GM12878 (cell line): Measurements from ENCODE around the gene DCDC1. TPM values are rescaled to one million over a fixed set of nuclear protein-coding genes. Genes with fewer than 3 reads are reported as not detected.

ENCODE experiments used
- ATAC-seq: fragments of 200-7000 bp; cut with Tn5 transposase; 3 replicates; pipeline ENCODE4 v1.9.1; 2020; ENCODE audit warnings: mild to moderate bottlenecking, moderate library complexity
- BruUV-seq: library from RNA; stranded (reverse); fragments of 400-500 nt; replicated peaks from 2 replicates; lab custom pipeline; 2021; lab: Mats Ljungman, UMichigan
- CTCF ChIA-PET: fragments of 300-600 bp; sonication (Branson Sonifier 250); formaldehyde crosslinking; extraction: SDS; loops from one replicate; lab custom pipeline; 2021; ENCODE audit warnings: inconsistent platforms; lab: Yijun Ruan, JAX
- POLR2A ChIA-PET: fragments of 350-600 bp; formaldehyde crosslinking; extraction: SDS; loops from one replicate; lab custom pipeline; 2021; ENCODE audit warnings: inconsistent platforms; lab: Charles Lee
- RAD21 ChIA-PET: fragments of 300-600 bp; sonication (Branson Sonifier 250); formaldehyde crosslinking; loops from one replicate; lab custom pipeline; 2023; ENCODE audit warnings: antibody characterized with exemption; ENCODE audit not compliant: unreplicated experiment; lab: Charles Lee
- SMC1A ChIA-PET: fragments of 300-600 bp; sonication (Branson Sonifier 250); formaldehyde crosslinking; loops from one replicate; lab custom pipeline; 2023; ENCODE audit not compliant: unreplicated experiment, uncharacterized antibody; lab: Charles Lee
- DNase-seq: peaks from one replicate; pipeline ENCODE4 v3.0.0-alpha.2; 2011; ENCODE audit warnings: low read depth, low spot score
- FAIRE-seq: peaks from 3 replicates; lab custom pipeline; 2011; peaks lifted over from hg19 to GRCh38; lab: Jason Lieb, UNC
- H2AFZ ChIP-seq: 2 replicates; pipeline ENCODE4 v1.6.0; 2011; ENCODE audit warnings: low read depth, low read length, control low read depth; ENCODE audit not compliant: control insufficient read depth
- H3K27ac ChIP-seq: 2 replicates; pipeline ENCODE4 v1.5.1; 2011; ENCODE audit warnings: control low read depth; ENCODE audit not compliant: control insufficient read depth, insufficient read depth
- H3K27me3 ChIP-seq, 2 experiments: replicated peaks in 1 of 2; 2 replicates each; pipeline versions ENCODE4 v1.6.0 to v1.6.1; 2011; ENCODE audit warnings: low read length in 1 of 2; ENCODE audit not compliant: control insufficient read depth in 2 of 2, insufficient read depth in 2 of 2
- H3K36me3 ChIP-seq, 2 experiments: 2 replicates each; pipeline ENCODE4 v1.5.1; 2011; ENCODE audit warnings: low read length in 1 of 2; ENCODE audit not compliant: control insufficient read depth in 2 of 2, insufficient read depth in 2 of 2
- H3K4me1 ChIP-seq: 2 replicates; pipeline ENCODE4 v1.6.1; 2011; ENCODE audit warnings: mild to moderate bottlenecking, low read length, moderate library complexity, mixed read lengths; ENCODE audit not compliant: control insufficient read depth, insufficient read depth
- H3K4me2 ChIP-seq: 2 replicates; pipeline ENCODE4 v1.6.0; 2011; ENCODE audit warnings: control low read depth; ENCODE audit not compliant: control insufficient read depth, insufficient read depth
- H3K4me3 ChIP-seq: fragments of 200-600 bp; sonication (generic); 2 replicates; pipeline ENCODE4 v1.5.1; 2016
- H3K79me2 ChIP-seq: 2 replicates; pipeline ENCODE4 v1.6.0; 2011; ENCODE audit warnings: low read length; ENCODE audit not compliant: control insufficient read depth, insufficient read depth
- H3K9ac ChIP-seq: 2 replicates; pipeline ENCODE4 v1.8.0; 2011; ENCODE audit warnings: low read length, control low read depth, mixed read lengths; ENCODE audit not compliant: control insufficient read depth, insufficient read depth
- H3K9me3 ChIP-seq: replicated peaks from 3 replicates; pipeline ENCODE4 v1.5.1; 2011; ENCODE audit warnings: mild to moderate bottlenecking, low read length; ENCODE audit not compliant: control insufficient read depth, insufficient read depth
- H4K20me1 ChIP-seq: 2 replicates; pipeline ENCODE4 v1.6.0; 2011; ENCODE audit not compliant: control insufficient read depth, insufficient read depth
- ATF3 ChIP-seq: IDR thresholded peaks from 2 replicates; pipeline ENCODE4 v1.6.1; 2011; ENCODE audit warnings: low read depth, mild to moderate bottlenecking, low read length, moderate library complexity, borderline replicate concordance; ENCODE audit errors: extremely low read depth
- CHD4 ChIP-seq: fragments of 200-600 bp; sonication (generic); IDR thresholded peaks from 2 replicates; pipeline ENCODE4 v1.6.1; 2016; ENCODE audit warnings: mild to moderate bottlenecking
- EP300 ChIP-seq, 2 experiments: fragments of 150-350 bp in 1 of 2; IDR thresholded peaks; 2 replicates each; pipeline ENCODE4 v1.6.1; 2011 to 2012; ENCODE audit warnings: low read depth in 2 of 2, low read length in 2 of 2, borderline replicate concordance in 1 of 2, improper control_type of control experiment in 1 of 2, inconsistent platforms in 1 of 2; ENCODE audit not compliant: control insufficient read depth in 1 of 2
- FOXK2 ChIP-seq: fragments of 450-650 bp; IDR thresholded peaks from 2 replicates; pipeline ENCODE4 v1.6.1; 2017; ENCODE audit warnings: mild to moderate bottlenecking, moderate library complexity
- FOXM1 ChIP-seq: IDR thresholded peaks from 2 replicates; pipeline ENCODE4 v1.6.1; 2012; ENCODE audit warnings: low read depth, mild to moderate bottlenecking, inconsistent platforms, low read length, moderate library complexity
- HDGF ChIP-seq: fragments of 450-650 bp; IDR thresholded peaks from 2 replicates; pipeline ENCODE4 v1.6.1; 2016; ENCODE audit warnings: antibody characterized with exemption
- IRF4 ChIP-seq: IDR thresholded peaks from 2 replicates; pipeline ENCODE4 v1.6.1; 2011; ENCODE audit warnings: low read depth, low read length
- KAT2A ChIP-seq: conservative IDR thresholded peaks from 2 replicates; pipeline ENCODE4 v1.6.1; 2011; ENCODE audit warnings: low read depth, low read length; ENCODE audit not compliant: control insufficient read depth
- MXI1 ChIP-seq: fragments of 150-350 bp; IDR thresholded peaks from 2 replicates; pipeline ENCODE4 v1.6.1; 2011; ENCODE audit warnings: low read depth, mild to moderate bottlenecking, inconsistent platforms, low read length, improper control_type of control experiment
- MYB ChIP-seq: fragments of 150-350 bp; IDR thresholded peaks from 2 replicates; pipeline ENCODE4 v1.6.1; 2014; ENCODE audit warnings: mild to moderate bottlenecking, low read depth, low read length, borderline replicate concordance
- NFIC ChIP-seq: IDR thresholded peaks from 2 replicates; pipeline ENCODE4 v1.6.1; 2012; ENCODE audit warnings: low read depth, mild to moderate bottlenecking, inconsistent platforms, low read length, moderate library complexity
- NR2C1 ChIP-seq: fragments of 450-650 bp; IDR thresholded peaks from 2 replicates; pipeline ENCODE4 v1.6.1; 2017; ENCODE audit warnings: antibody characterized with exemption, mild to moderate bottlenecking, moderate library complexity
- PBX3 ChIP-seq: IDR thresholded peaks from 2 replicates; pipeline ENCODE4 v1.6.1; 2011; ENCODE audit warnings: mild to moderate bottlenecking, low read depth, low read length, moderate library complexity; ENCODE audit not compliant: insufficient replicate concordance
- RELA ChIP-seq: fragments of 450-650 bp; IDR thresholded peaks from 2 replicates; pipeline ENCODE4 v1.8.0; 2014; ENCODE audit warnings: borderline replicate concordance; ENCODE audit not compliant: partially characterized antibody
- YBX1 ChIP-seq: fragments of 450-650 bp; IDR thresholded peaks from 2 replicates; pipeline ENCODE4 v1.6.1; 2016; ENCODE audit warnings: antibody characterized with exemption
- ZBED1 ChIP-seq: IDR thresholded peaks from 2 replicates; pipeline ENCODE4 v1.6.1; 2016; ENCODE audit warnings: borderline replicate concordance
- ZBTB40 ChIP-seq: fragments of 450-650 bp; IDR thresholded peaks from 2 replicates; pipeline ENCODE4 v1.6.1; 2016; ENCODE audit warnings: mild to moderate bottlenecking, moderate library complexity, borderline replicate concordance
- ZNF274 ChIP-seq: IDR thresholded peaks from one replicate; pipeline ENCODE4 v1.8.0; 2011; ENCODE audit not compliant: insufficient read length, insufficient read depth
- in situ Hi-C: fragments of 300-500 bp; cut with MboI; formaldehyde crosslinking; loops from 9 replicates; pipeline ENCODE4 v1.14.3; 2018; ENCODE audit warnings: mixed read lengths
- intact Hi-C: fragments of 100-400 bp; cut with micrococcal nuclease; formaldehyde crosslinking; loops from one replicate; pipeline ENCODE4 v1.14.2; 2022; ENCODE audit not compliant: unreplicated experiment
- polyA plus RNA-seq, 11 experiments: library from polyadenylated mRNA; depleted of rRNA in 4 of 11; unstranded in 6 of 11; stranded (reverse) in 5 of 11; fragments of >200 nt; fragmentation: Nextera tagmentation in 4 of 11; fragmentation: Illumina TruSeq in 1 of 11; extraction: Ambion mirVana in 4 of 11; extraction: Trizol in 1 of 11; gene quantifications; 1 replicate in 1 of 11; 2 replicates in 10 of 11; pipeline versions ENCODE4 v1.2.1 to v1.2.3, GENCODE V29; 2011 to 2016; ENCODE audit warnings: inconsistent platforms in 2 of 11, missing spikeins in 2 of 11, low read depth in 1 of 11
- total RNA-seq, 4 experiments: library from RNA; depleted of rRNA in 3 of 4; stranded (reverse); fragments of >200 nt in 3 of 4; fragmentation: Illumina TruSeq in 1 of 4; extraction: Trizol in 1 of 4; gene quantifications; 2 replicates each; pipeline versions ENCODE4 v1.2.1 to v1.2.3, GENCODE V29; 2013 to 2021

The DCDC1 gene
- total and polyA plus RNA-seq, 10 of the 15 experiments (the other 5 are each of a cell fraction or from before 2014, with no cell fraction given) = not detected

- Histone ChIP-seq H3K9me3 (no peaks in the 10 kb centered on the region), H2AFZ (no peak overlapping the region), H3K27ac (no peak overlapping the region), H3K9ac (no peak overlapping the region), H3K4me3 (no peak overlapping the region), H3K36me3 (no peaks in the 10 kb centered on the region), H3K4me1 (no peaks in the 10 kb centered on the region), H4K20me1 (no peaks in the 10 kb centered on the region), H3K4me2 (no peak overlapping the region), H3K27me3 (no peaks in the 10 kb centered on the region), H3K79me2 (no peaks in the 10 kb centered on the region)
- DNase-seq = no peak
- SMC1A ChIA-PET = no interaction called here
- intact Hi-C loops (no loop called here), in situ Hi-C loops (no loop called here)
- TF ChIP-seq NFIC (no peak), ZBTB40 (no peak), ZNF274 (no peak), YBX1 (no peak), NR2C1 (no peak), FOXK2 (no peak), ZBED1 (no peak), MYB (no peak), FOXM1 (no peak), RELA (no peak), MXI1 (no peak), PBX3 (no peak), EP300 (IDR thresholded peaks at IDR 0.05; ENCODE audit: borderline replicate concordance in 1 of 2, control insufficient read depth in 1 of 2, low read depth in 2 of 2, low read length in 2 of 2) (no peak), CHD4 (no peak), IRF4 (no peak), KAT2A (no peak), ATF3 (no peak), HDGF (no peak)
- FAIRE-seq = no peak
- CTCF ChIA-PET = no interaction called here
- BruUV-seq = no TSS peak
- ATAC-seq = no peak
- POLR2A ChIA-PET = no interaction called here
- RAD21 ChIA-PET = no interaction called here
Observed at GRCh38 chr11:31000381-31000780, 369.2 kb downstream of the DCDC1 start.
